Cerebellar nuclear complex (tissue), 1 donor: ENCODE measurements around the gene CENPO.

Source experiments
- DNase-seq, 2 experiments: peaks; one replicate each; lab custom pipeline; 2025; lab: John Stamatoyannopoulos, UW

CENPO gene

DNA sequence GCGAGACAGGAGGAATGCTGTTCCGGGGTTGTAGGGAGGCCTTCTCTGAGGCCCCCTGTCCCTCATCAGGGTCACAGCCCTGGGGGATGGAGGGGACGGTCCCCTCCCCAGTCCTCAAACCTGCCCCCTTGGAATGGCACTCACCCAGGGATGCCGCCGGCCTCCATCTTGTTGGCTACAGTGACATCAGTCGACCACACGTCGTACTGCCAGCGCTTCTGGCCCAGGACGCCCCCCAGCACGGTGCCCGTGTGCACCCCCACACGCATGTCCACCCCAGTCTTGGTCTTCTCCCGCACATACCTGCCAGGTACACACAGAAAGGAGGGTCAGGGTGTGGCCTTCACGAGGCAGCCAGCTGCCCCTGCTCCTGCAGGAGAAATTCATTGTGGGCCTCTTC is 46.5 kb downstream of the CENPO start:
- no peak for DNase-seq

DNA sequence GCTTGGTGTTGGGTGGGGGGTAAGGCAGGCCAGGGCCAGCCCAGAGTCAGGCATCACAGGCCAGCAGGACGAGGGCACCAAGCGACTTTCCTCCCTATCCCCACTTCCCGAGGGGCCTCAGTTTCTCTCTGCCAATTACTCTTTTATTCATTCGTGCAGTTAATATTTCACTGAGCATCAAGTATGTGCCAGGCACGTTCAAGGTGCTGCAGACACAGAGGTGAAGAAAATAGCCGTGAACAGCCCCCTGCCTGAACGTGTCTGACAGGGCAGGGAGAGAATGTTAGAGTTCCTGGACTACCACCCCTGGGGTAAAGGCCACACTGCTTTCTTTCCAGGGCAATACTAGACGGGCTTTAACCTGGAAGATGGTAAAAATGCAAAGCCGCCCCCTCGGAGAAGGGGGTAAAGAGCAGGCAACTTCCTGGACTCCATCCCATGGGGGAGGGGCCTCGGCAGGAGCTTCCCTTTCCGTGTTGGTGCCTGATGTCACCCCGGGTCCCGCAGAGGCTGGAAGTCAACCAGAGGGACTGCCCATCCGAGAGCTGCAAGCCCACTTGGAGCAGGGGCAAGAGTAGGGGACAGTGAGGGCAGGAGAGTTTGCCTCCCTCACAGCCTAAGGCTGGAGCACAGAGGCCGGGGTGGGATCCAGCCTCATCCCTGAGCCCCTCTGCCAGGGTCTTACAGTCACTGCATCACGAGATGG is 47.1 kb downstream of the CENPO start:
- no peak for DNase-seq

- DNase-seq, result no peak
Observed at GRCh38 chr2:24840962-24841945, 48.0 kb downstream of the CENPO start.

DNA sequence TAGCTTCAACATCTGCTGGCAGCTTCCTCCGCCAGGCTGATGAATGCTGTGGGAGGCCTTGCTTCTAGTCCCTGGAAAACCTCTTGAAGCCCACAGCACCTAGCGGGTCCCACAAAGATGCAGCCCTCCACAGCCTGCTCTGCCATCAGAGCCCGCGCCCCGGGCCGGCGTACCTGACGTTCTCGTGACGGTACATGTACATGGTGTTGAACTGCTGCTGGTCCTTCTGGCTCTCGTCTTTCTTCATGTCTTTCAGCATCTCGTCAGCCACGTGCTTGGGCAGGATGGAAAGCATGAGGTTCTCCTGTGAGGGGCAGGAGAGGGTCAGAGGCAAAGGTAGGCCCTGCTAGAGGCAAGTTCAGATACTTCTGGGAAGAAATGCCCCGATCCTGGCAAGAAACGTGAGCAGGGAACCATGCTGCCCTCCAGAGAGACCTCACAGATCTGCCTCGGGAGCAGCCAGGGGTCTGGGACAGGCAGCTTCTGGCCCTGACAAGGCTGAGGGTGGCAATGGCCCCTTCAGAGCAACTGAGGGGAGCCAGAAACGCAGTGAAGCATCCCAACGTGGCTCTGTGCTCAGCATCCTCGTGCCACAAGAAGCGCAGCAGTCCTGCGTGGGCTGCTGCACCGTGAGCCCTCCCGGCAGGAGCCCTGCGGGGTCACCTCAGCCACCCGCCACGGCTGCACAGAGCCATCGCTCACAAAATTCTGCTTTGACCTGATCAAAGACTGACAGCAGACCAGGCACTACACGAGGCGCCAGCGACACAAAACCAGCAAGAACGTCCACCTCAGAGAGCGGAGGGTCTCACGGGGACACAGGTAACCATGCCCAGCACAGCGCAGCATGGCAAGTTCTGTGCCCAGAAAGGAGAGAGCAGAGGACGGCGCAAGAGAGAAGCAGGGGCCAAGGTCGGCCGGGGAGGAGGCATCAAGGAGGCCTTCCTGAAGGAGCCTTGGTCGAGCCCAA is 49.1 kb downstream of the CENPO start:
- DNase-seq, result no peak

DNA sequence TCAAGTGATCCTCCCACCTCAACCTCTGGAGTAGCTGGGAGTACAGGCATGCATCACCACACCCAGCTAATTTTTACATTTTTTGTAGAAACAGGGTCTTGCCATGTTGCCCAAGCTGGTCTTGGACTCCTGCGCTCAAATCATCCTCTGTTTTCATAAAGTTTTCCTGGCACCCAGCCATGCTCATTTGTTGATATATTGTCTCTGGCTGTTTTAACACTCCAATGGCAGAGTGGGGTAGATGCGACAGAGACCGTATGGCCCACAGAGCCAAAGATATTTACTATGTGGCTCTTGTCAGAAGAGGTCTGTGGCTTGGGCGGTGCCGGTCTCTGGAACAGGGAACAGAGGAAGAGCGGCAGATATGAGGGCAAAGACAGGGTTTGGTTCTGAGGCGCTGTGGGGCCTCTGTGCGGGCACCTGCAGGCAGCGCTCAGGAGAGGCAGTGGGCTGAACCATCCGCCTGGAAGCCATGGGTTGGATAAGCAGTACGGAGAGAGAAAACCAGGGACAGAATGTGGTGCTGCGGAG is 50.2 kb downstream of the CENPO start:
- no peak for DNase-seq

- DNase-seq, result no peak
Observed at GRCh38 chr2:24844023-24844685, 50.9 kb downstream of the CENPO start.

- no peak for DNase-seq
Observed at GRCh38 chr2:24845691-24846090, 52.5 kb downstream of the CENPO start.

DNA sequence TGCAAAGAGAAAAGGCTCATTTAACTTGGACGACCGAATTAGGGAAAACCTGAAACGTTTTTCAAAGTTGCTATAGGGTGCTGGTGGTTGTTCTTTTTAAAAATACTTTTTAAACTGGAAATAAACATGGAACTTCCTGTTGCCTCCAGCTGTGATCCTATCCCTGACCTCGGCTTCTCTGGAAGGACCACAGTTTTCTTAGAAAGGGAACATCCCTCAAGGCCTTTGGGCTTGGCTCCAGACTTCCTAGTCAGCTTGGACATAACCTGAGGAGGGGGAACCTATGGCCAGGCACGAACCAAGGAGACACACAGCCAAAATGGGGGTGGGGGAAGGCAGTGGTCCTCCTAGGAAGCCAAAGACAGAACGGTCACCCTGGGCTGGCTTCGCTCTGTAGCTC is 57.7 kb downstream of the CENPO start:
- DNase-seq, result no peak

GRCh38 chr2:24852026-24852425 is 58.8 kb downstream of the CENPO start:
- DNase-seq, result no peak

GRCh38 chr2:24852431-24853020 is 59.3 kb downstream of the CENPO start:
- DNase-seq, result no peak

GRCh38 chr2:24853046-24853445 is 59.8 kb downstream of the CENPO start:
- DNase-seq, result no peak

GRCh38 chr2:24853996-24854395 is 60.8 kb downstream of the CENPO start:
- no peak for DNase-seq

GRCh38 chr2:24855022-24855622 is 61.9 kb downstream of the CENPO start:
- DNase-seq, result no peak

DNA sequence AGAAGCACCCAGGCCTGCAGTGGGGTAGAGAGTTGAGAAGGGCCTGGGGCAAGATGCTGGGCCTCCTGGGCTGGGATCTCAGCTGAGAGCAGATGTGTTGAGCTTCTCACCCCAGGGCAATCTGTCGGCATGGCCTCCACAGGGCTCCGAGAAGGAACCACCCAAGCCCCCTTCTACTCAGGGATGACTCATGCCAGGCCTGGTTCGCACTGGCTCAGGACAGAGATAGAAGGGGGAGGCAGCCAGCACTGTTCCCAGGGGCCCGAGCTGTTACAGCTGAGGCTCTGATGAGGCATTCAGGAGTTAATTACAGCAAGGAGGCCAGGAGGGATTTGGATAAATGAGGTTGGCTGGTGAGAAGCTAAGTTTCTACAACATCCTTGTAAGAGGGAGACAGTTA is 62.5 kb downstream of the CENPO start:
- no peak for DNase-seq

- no peak for DNase-seq
Observed at GRCh38 chr2:24856791-24857211, 63.6 kb downstream of the CENPO start.

DNA sequence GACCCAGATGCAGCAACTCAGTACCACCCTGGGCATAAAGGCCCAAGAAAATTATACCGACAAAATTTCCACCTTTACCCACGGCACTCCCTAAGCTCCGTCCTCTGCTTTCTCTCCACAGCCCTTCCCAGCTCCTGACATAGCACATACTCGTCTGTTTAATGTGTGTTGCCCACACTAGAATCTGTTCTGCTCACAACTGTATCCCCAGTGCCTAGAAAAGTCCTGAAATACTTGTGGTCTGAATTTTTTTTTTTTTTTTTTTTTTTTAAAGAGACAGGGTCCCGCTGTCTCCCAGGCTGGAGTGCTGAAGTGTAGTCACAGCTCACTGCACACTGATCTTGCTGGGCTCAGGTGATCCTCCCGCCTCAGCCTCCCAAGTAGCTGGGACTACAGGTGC is 64.5 kb downstream of the CENPO start:
- DNase-seq, result no peak

DNA sequence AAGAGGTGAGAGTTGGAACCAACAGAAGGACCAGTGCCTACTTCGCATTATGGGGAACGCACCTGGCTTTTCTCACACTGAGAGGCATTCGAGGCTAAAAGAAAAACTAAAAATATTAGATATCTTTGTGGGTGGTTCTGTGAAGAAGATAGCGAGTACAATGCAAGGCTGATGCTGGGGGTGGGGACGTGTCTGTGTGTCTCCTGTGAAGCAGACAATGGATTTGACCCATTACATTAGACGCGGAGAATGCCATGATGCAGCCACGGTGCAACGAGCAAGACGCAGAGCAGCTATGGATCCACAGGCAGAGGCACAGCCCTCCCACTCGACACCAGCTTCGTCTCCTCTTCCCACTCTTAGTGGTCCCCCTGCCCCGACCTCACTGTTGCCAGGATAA is 65.8 kb downstream of the CENPO start:
- no peak for DNase-seq

- no peak for DNase-seq
Observed at GRCh38 chr2:24859968-24860600, 66.9 kb downstream of the CENPO start.

GRCh38 chr2:24860631-24861030 is 67.4 kb downstream of the CENPO start:
- DNase-seq, result peak in 1 of 2 experiments; percentile 11

DNA sequence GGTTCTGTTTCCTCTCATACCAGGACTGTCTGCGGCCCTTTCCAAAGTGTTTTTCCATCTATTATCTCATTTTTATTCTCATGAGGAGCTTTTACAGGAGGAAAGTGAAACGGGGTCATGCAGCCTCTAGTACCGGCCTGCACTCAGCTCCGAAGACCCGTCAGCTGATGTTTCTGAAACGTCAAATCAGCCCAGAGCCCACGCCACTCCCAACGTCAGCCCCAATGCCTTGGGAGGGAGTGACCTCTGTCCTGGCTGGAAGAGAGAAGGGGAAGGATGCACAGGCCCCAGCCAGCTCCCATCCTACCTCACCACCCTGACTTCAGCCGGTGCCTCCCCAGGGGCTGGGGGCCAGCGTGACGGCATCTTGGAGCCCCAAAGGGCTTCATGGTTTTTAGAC is 68.3 kb downstream of the CENPO start:
- no peak for DNase-seq
